HG02938 (cell line): Measurements from ENCODE around the gene AFAP1.

Source experiments
- ATAC-seq: cut with Tn5 transposase; IDR thresholded peaks from one replicate; pipeline ENCODE4 v1.9.1; 2021; ENCODE audit warnings: mild to moderate bottlenecking, moderate library complexity; ENCODE audit not compliant: unreplicated experiment

The AFAP1 gene

GRCh38 chr4:7745301-7745885, 194.3 kb downstream of the AFAP1 start:
- ATAC-seq, result no peak

- ATAC-seq, result no peak
Measured at GRCh38 chr4:7744142-7744804, 195.4 kb downstream of the AFAP1 start.

GRCh38 chr4:7742807-7743280, 196.8 kb downstream of the AFAP1 start:
- no peak for ATAC-seq

GRCh38 chr4:7741946-7742806, 197.5 kb downstream of the AFAP1 start:
- no peak for ATAC-seq

- no peak for ATAC-seq
Measured at GRCh38 chr4:7740866-7741525, 198.7 kb downstream of the AFAP1 start.

- ATAC-seq, result no peak
Measured at GRCh38 chr4:7739918-7740865, 199.5 kb downstream of the AFAP1 start.

- ATAC-seq, result no peak
Measured at GRCh38 chr4:7739077-7739917, 200.4 kb downstream of the AFAP1 start.

- no peak for ATAC-seq
Measured at GRCh38 chr4:7738458-7739076, 201.1 kb downstream of the AFAP1 start.

- no peak for ATAC-seq
Measured at GRCh38 chr4:7737752-7738457, 201.8 kb downstream of the AFAP1 start.

- no peak for ATAC-seq
Measured at GRCh38 chr4:7737268-7737645, 202.4 kb downstream of the AFAP1 start.

GRCh38 chr4:7736436-7737267, 203.0 kb downstream of the AFAP1 start:
- ATAC-seq, result no peak

- no peak for ATAC-seq
Measured at GRCh38 chr4:7735961-7736360, 203.7 kb downstream of the AFAP1 start.

- no peak for ATAC-seq
Measured at GRCh38 chr4:7735395-7735794, 204.3 kb downstream of the AFAP1 start.

GRCh38 chr4:7734651-7735260, 204.9 kb downstream of the AFAP1 start:
- ATAC-seq, result no peak

- no peak for ATAC-seq
Measured at GRCh38 chr4:7733801-7734650, 205.6 kb downstream of the AFAP1 start.

- no peak for ATAC-seq
Measured at GRCh38 chr4:7733201-7733600, 206.5 kb downstream of the AFAP1 start.
